ENCODE measurements around the gene TPP2.

Gene TPP2

DNA sequence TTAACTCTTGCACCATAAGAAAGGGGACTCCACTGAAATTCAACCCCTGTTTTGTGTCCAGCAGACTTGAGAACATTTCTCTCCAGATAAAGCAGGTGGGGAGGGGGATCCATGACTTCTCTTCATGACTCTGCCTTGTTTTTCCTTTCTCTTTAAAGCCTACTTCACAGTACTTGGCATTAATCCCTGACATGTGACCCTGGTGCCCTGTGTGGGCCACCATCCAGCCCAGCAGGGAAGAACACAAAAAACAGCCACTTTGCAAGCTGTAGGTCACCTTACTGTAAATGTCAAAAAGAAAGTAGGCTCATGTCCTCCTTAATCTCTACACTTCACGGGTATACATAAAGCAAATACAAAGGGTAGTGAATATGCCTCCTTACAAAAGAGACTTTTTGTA, 30.3 kb upstream of the TPP2 start:
- no peaks in the 10 kb centered on the region for H3K4me1 ChIP-seq (ENCODE audit: insufficient read depth, poor library complexity, severe bottlenecking)
- ATAC-seq (ENCODE audit: low read depth) (no peak), DNase-seq (ENCODE audit: low spot score) (no peak)
- no peaks in the 10 kb centered on the region for H3K9me3 ChIP-seq (ENCODE audit: severe bottlenecking)
- H3K27ac ChIP-seq (ENCODE audit: poor library complexity, severe bottlenecking) = no peak overlapping the region
- H3K36me3 ChIP-seq (ENCODE audit: low read depth) = no peaks in the 10 kb centered on the region
- TF ChIP-seq CTCF (IDR thresholded peaks at IDR 0.05; ENCODE audit: poor library complexity, severe bottlenecking) = no peak
- no peak overlapping the region for H3K4me3 ChIP-seq (ENCODE audit: severe bottlenecking)
- no peaks in the 10 kb centered on the region for H3K27me3 ChIP-seq (ENCODE audit: insufficient read depth, poor library complexity, severe bottlenecking)

DNA sequence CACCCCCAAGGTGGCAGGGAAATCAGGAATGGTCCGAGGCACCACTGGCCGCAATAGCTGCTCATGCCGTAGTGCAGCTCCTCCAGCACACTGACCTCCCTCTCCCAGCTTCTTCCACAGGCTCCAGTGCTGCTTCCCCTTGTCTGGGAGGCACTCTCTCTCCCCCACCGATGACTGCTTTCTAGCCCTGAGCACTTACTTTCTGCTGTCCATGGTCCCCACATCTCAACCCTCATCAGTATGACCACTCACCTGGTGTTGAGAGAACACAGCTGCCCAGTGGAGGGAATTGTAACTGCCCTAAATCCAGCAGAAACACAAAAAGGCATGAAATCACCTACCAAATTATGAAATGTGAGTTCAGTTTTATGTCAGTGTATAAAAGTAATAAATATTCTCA, 28.9 kb upstream of the TPP2 start:
- H3K4me3 ChIP-seq (ENCODE audit: severe bottlenecking) = no peak overlapping the region
- TF ChIP-seq CTCF (IDR thresholded peaks at IDR 0.05; ENCODE audit: poor library complexity, severe bottlenecking) = no peak
- ATAC-seq (ENCODE audit: low read depth) (peak; percentile 38; the same call in 2 of the 3 replicates), DNase-seq (ENCODE audit: low spot score) (no peak)
- H3K36me3 ChIP-seq (ENCODE audit: low read depth) = no peaks in the 10 kb centered on the region
- H3K9me3 ChIP-seq (ENCODE audit: severe bottlenecking) = no peaks in the 10 kb centered on the region
- H3K27ac ChIP-seq (ENCODE audit: poor library complexity, severe bottlenecking) = no peak overlapping the region
- no peaks in the 10 kb centered on the region for H3K4me1 ChIP-seq (ENCODE audit: insufficient read depth, poor library complexity, severe bottlenecking)
- H3K27me3 ChIP-seq (ENCODE audit: insufficient read depth, poor library complexity, severe bottlenecking) = no peaks in the 10 kb centered on the region

DNA sequence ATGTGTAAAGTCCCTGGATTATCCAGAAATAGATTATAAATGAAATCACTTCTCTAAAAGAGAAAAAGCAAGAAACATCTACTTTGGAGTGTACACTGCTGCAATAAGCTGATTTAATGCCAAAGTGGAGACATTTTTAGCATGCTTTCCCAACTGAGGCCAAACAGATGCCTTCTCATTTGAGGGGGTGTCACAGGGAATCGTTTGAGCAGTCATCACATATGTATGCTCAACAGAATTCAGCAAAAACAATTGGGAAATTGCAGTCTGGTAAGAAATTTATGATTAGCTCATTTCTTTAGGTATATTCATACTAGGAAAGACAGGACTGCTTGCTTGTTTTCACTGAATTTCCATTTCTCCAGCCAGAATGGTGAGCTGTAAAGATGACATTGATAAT, 27.3 kb upstream of the TPP2 start:
- Histone ChIP-seq H3K36me3 (ENCODE audit: low read depth) (no peaks in the 10 kb centered on the region), H3K4me1 (ENCODE audit: insufficient read depth, poor library complexity, severe bottlenecking) (no peaks in the 10 kb centered on the region), H3K27ac (ENCODE audit: poor library complexity, severe bottlenecking) (no peak overlapping the region), H3K9me3 (ENCODE audit: severe bottlenecking) (no peaks in the 10 kb centered on the region), H3K27me3 (ENCODE audit: insufficient read depth, poor library complexity, severe bottlenecking) (no peaks in the 10 kb centered on the region), H3K4me3 (ENCODE audit: severe bottlenecking) (no peak overlapping the region)
- DNase-seq (ENCODE audit: low spot score) (no peak), ATAC-seq (ENCODE audit: low read depth) (no peak)
- no peak for TF ChIP-seq CTCF (IDR thresholded peaks at IDR 0.05; ENCODE audit: poor library complexity, severe bottlenecking)

DNA sequence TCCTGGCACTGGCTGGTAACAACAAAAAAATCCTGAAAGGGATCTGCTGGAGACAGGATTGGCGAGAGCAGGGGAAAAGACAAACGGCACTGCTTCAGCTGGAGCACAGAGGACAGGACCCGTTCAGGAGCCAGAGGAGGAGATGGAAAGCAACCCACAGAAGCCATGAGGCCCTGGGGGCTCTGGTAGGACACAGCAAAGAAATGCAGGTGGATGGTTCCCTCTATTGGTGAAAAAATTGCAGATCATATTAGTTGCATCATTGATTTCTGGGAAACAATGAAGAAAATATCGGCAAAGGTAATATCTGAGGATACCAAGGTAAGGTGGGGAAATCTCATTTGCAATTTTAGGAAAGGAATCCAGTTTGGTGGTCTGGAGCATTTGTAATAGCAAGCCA, 25.7 kb upstream of the TPP2 start:
- TF ChIP-seq CTCF (IDR thresholded peaks at IDR 0.05; ENCODE audit: poor library complexity, severe bottlenecking) = peak; percentile 17
- H3K9me3 ChIP-seq (ENCODE audit: severe bottlenecking) = no peaks in the 10 kb centered on the region
- ATAC-seq (ENCODE audit: low read depth) (no peak), DNase-seq (ENCODE audit: low spot score) (no peak)
- H3K4me3 ChIP-seq (ENCODE audit: severe bottlenecking) = no peak overlapping the region
- H3K27ac ChIP-seq (ENCODE audit: poor library complexity, severe bottlenecking) = no peak overlapping the region
- no peaks in the 10 kb centered on the region for H3K27me3 ChIP-seq (ENCODE audit: insufficient read depth, poor library complexity, severe bottlenecking)
- H3K4me1 ChIP-seq (ENCODE audit: insufficient read depth, poor library complexity, severe bottlenecking) = no peaks in the 10 kb centered on the region
- H3K36me3 ChIP-seq (ENCODE audit: low read depth) = no peaks in the 10 kb centered on the region

GRCh38 chr13:102572323-102572722, 24.5 kb upstream of the TPP2 start:
- Histone ChIP-seq H3K4me1 (ENCODE audit: insufficient read depth, poor library complexity, severe bottlenecking) (no peaks in the 10 kb centered on the region), H3K4me3 (ENCODE audit: severe bottlenecking) (no peak overlapping the region), H3K27me3 (ENCODE audit: insufficient read depth, poor library complexity, severe bottlenecking) (no peaks in the 10 kb centered on the region), H3K9me3 (ENCODE audit: severe bottlenecking) (no peaks in the 10 kb centered on the region), H3K36me3 (ENCODE audit: low read depth) (no peaks in the 10 kb centered on the region), H3K27ac (ENCODE audit: poor library complexity, severe bottlenecking) (no peak overlapping the region)
- DNase-seq (ENCODE audit: low spot score) (no peak), ATAC-seq (ENCODE audit: low read depth) (no peak)
- no peak for TF ChIP-seq CTCF (IDR thresholded peaks at IDR 0.05; ENCODE audit: poor library complexity, severe bottlenecking)
